ENCODE results near the gene SPRYD7. TPM values are rescaled to one million over a fixed set of nuclear protein-coding genes. Genes with fewer than 3 reads are reported as not detected.

Gene SPRYD7
- total RNA-seq, 1 donor from 2014 or later = 5.0 TPM

DNA sequence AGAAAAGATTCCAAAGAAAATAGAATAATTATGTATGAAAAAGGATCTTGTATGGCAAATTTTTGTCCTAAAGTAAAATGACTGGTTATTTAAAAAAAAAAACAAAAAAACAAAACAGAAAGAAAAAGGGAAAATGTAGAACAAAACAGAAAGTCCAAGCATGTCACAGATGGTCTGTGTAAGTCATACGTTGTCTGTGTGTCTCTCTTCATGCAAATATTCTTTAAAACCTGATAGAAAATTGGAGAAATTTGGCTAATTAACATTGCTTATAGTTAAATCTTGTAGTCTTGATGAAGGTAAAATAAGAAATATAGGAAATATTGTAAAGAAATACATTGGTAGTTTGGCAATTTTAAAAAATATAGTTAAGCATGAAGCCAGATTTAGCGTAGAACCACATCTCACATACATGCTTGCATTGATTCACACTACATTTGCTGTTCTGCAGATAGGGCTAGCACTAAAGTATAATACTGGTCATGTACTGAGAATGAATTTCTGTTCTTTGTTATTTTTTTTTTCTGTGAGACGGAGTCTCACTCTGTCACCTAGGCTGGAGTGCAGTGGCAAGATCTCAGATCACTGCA lies 58.4 kb downstream of the SPRYD7 start:
- no peak for FAIRE-seq
- TF ChIP-seq, protein P1, sequence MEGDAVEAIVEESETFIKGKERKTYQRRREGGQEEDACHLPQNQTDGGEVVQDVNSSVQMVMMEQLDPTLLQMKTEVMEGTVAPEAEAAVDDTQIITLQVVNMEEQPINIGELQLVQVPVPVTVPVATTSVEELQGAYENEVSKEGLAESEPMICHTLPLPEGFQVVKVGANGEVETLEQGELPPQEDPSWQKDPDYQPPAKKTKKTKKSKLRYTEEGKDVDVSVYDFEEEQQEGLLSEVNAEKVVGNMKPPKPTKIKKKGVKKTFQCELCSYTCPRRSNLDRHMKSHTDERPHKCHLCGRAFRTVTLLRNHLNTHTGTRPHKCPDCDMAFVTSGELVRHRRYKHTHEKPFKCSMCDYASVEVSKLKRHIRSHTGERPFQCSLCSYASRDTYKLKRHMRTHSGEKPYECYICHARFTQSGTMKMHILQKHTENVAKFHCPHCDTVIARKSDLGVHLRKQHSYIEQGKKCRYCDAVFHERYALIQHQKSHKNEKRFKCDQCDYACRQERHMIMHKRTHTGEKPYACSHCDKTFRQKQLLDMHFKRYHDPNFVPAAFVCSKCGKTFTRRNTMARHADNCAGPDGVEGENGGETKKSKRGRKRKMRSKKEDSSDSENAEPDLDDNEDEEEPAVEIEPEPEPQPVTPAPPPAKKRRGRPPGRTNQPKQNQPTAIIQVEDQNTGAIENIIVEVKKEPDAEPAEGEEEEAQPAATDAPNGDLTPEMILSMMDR (IDR thresholded peaks at IDR 0.05; ENCODE audit: insufficient read depth, low read length, severe bottlenecking) = no peak
- DNase-seq (ENCODE audit: low read depth) = no peak

DNA sequence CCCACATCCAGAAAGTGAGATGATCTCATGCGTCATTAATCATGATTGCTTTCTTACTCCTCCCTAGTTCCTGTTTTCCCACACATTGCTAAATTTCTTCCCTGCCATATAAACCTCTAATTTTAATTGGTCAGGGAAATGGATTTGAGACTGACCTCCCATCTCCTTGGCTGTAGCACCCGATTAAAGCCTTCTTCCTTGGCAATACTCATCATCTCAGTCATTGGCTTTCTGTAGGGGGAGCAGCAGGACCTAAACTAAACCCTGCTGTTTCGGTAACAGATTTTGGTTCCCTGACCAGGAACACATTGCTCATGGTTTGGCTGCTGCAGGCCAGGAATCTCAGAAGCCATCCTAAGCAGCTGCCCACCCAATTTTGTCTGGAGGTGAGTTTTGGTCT lies 61.7 kb downstream of the SPRYD7 start:
- Histone ChIP-seq H3K4me3 (ENCODE audit: low read depth, low read length) (no peak overlapping the region), H3K36me3 (ENCODE audit: control insufficient read depth, insufficient read depth, low read length) (no peaks in the 10 kb centered on the region), H3K27me3 (ENCODE audit: control insufficient read depth, insufficient read depth, low read length) (no peaks in the 10 kb centered on the region)
- TF ChIP-seq, protein P1 (IDR thresholded peaks at IDR 0.05; ENCODE audit: insufficient read depth, low read length, severe bottlenecking) = no peak
- FAIRE-seq = no peak
- no peak for DNase-seq (ENCODE audit: low read depth)

More for the DNA sequence above, 58.4 kb downstream of the SPRYD7 start:
- Histone ChIP-seq H3K36me3 (ENCODE audit: control insufficient read depth, insufficient read depth, low read length) (no peaks in the 10 kb centered on the region), H3K4me3 (ENCODE audit: low read depth, low read length) (no peak overlapping the region), H3K27me3 (ENCODE audit: control insufficient read depth, insufficient read depth, low read length) (no peaks in the 10 kb centered on the region)

DNA sequence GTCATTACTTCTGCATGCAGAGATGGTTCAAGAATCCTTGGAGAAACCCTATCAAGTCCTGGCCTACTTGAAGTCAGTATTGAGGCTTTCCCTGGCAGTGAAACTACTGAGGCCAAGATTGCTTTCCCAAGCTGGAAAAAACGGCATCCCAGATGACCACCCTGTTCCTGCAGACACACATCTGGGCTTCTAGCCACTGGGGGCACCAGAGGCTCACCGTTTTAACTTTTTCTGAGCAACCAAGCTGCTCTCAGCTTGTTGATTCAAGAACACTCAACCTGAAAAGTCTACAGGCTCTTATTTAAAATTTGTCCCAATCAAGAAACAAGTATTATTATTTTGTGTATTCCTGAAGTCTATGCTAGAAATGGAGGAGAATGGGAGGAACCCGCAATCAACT lies 66.6 kb downstream of the SPRYD7 start:
- no peaks in the 10 kb centered on the region for H3K27me3 ChIP-seq (ENCODE audit: control insufficient read depth, insufficient read depth, low read length)
- H3K4me3 ChIP-seq (ENCODE audit: low read depth, low read length) = no peak overlapping the region
- H3K36me3 ChIP-seq (ENCODE audit: control insufficient read depth, insufficient read depth, low read length) = no peaks in the 10 kb centered on the region
- peak; percentile 28 for FAIRE-seq
- TF ChIP-seq, protein P1 (IDR thresholded peaks at IDR 0.05; ENCODE audit: insufficient read depth, low read length, severe bottlenecking) = no peak
- peak; percentile 7 for DNase-seq (ENCODE audit: low read depth)

DNA sequence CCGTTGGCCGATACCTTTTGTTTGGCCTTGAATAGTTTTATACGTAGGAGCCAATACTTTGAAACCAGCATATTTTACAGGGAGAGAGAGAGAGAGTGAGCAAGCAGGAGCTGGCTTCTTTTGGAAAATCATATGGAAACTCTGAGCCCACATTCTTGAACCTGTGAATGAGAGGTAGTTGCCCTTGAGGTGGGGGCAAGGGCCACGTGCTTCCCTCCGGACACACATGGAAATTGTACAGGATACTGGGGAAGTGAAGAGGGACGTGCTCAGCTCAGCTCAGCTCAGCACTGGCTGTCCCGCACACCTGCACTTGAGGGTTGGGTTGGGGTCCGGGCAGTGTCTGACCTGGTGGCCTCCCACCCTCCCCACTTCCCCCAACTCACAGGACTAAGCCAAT lies 68.3 kb downstream of the SPRYD7 start:
- TF ChIP-seq, protein P1 (IDR thresholded peaks at IDR 0.05; ENCODE audit: insufficient read depth, low read length, severe bottlenecking) = no peak
- Histone ChIP-seq H3K36me3 (ENCODE audit: control insufficient read depth, insufficient read depth, low read length) (no peaks in the 10 kb centered on the region), H3K27me3 (ENCODE audit: control insufficient read depth, insufficient read depth, low read length) (no peaks in the 10 kb centered on the region), H3K4me3 (ENCODE audit: low read depth, low read length) (no peak overlapping the region)
- FAIRE-seq (no peak), DNase-seq (ENCODE audit: low read depth) (no peak)

DNA sequence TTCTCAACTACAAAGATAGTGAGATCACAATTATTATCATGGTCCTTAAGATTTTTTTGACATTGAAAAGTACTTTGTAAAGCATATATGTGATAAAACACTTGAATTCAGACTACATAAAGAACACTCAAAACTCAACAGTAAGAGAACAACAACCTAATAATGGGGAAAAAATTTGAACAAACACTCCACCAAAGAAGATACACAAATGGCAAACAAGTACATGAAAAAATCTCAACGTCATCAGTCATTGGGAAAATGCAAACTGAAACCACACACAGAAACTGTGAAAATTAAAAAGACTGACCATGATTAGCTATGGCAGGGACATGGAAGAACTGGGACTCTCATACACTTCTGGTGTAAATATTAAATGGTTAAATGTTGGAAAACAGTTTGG lies 70.9 kb downstream of the SPRYD7 start:
- FAIRE-seq (no peak), DNase-seq (ENCODE audit: low read depth) (no peak)
- H3K36me3 ChIP-seq (ENCODE audit: control insufficient read depth, insufficient read depth, low read length) = no peaks in the 10 kb centered on the region
- no peaks in the 10 kb centered on the region for H3K27me3 ChIP-seq (ENCODE audit: control insufficient read depth, insufficient read depth, low read length)
- no peak overlapping the region for H3K4me3 ChIP-seq (ENCODE audit: low read depth, low read length)
- TF ChIP-seq, protein P1 (IDR thresholded peaks at IDR 0.05; ENCODE audit: insufficient read depth, low read length, severe bottlenecking) = no peak

DNA sequence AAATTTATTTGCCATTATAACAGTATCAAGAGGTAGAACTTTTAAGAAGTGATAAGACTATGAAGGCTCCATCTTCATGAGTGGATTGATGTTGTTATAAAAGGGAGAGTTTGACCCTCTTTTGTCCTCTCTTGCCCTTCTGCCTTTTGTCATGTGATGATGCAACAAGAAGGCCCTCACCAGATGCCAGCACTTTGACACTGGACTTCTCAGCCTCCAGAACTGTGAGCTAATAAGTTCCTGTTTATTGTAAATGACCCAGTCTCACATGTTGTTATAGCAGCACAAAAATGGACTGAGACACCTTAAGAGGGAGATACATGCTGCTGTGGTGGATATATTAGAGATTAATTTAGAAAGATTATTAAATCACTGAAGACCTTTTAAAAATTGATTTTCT lies 71.6 kb downstream of the SPRYD7 start:
- FAIRE-seq (no peak), DNase-seq (ENCODE audit: low read depth) (no peak)
- Histone ChIP-seq H3K36me3 (ENCODE audit: control insufficient read depth, insufficient read depth, low read length) (no peaks in the 10 kb centered on the region), H3K4me3 (ENCODE audit: low read depth, low read length) (no peak overlapping the region), H3K27me3 (ENCODE audit: control insufficient read depth, insufficient read depth, low read length) (no peaks in the 10 kb centered on the region)
- TF ChIP-seq, protein P1 (IDR thresholded peaks at IDR 0.05; ENCODE audit: insufficient read depth, low read length, severe bottlenecking) = no peak
